ENCODE measurements around the gene KLHL21. TPM values are rescaled to one million over a fixed set of nuclear protein-coding genes. Genes with fewer than 3 reads are reported as not detected.

KLHL21 gene
- total RNA-seq, 1 donor from 2014 or later = 18.8 TPM

DNA sequence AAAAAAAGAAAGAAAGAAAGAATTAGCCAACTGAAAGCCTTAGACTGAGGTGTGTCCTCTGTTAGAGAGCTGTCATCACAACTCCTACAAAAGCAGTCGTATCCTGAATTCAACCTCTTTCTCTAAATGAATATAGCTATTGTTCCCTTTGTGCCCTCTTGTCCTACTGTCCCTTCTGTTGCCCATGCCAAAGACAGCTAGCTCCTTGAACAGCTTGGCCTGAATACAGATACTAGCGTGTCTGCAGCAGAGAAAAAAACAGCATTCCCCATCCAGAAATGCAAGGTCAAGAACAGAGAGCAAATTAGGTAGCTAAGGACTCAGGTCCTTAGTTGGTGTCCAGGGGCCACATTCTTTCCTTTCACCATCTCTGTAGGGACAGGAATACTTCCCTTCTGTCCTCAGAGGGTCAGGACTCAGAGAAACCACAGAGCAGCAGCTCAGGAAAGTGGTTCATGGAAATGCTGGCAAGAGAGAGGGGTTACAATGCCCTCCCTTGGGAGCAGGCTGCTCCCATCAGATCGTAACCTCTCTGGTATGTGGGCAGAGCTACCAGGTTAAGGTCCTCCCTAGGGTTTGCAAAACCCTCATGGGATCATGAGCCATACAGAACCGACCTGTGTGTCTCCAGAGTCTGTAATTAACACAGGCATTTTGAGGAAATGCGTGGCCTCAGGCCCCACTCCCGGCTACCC is 24.7 kb downstream of the KLHL21 start:
- Mint-ChIP-seq H3K4me1 (peaks cover 30% of the 10 kb centered on the region), H3K27me3 (ENCODE audit: low read depth) (peaks cover under 1% of the 10 kb centered on the region), H3K9me3 (no peaks in the 10 kb centered on the region), H3K27ac (ENCODE audit: unreplicated experiment) (no peak overlapping the region), H3K4me3 (peak overlapping the region; percentile 59), H3K36me3 (ENCODE audit: low read depth) (no peaks in the 10 kb centered on the region)
- no peak for DNase-seq (ENCODE audit: low read depth, low spot score)
- TF ChIP-seq, protein P1, sequence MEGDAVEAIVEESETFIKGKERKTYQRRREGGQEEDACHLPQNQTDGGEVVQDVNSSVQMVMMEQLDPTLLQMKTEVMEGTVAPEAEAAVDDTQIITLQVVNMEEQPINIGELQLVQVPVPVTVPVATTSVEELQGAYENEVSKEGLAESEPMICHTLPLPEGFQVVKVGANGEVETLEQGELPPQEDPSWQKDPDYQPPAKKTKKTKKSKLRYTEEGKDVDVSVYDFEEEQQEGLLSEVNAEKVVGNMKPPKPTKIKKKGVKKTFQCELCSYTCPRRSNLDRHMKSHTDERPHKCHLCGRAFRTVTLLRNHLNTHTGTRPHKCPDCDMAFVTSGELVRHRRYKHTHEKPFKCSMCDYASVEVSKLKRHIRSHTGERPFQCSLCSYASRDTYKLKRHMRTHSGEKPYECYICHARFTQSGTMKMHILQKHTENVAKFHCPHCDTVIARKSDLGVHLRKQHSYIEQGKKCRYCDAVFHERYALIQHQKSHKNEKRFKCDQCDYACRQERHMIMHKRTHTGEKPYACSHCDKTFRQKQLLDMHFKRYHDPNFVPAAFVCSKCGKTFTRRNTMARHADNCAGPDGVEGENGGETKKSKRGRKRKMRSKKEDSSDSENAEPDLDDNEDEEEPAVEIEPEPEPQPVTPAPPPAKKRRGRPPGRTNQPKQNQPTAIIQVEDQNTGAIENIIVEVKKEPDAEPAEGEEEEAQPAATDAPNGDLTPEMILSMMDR (conservative IDR thresholded peaks at IDR 0.05) = no peak

DNA sequence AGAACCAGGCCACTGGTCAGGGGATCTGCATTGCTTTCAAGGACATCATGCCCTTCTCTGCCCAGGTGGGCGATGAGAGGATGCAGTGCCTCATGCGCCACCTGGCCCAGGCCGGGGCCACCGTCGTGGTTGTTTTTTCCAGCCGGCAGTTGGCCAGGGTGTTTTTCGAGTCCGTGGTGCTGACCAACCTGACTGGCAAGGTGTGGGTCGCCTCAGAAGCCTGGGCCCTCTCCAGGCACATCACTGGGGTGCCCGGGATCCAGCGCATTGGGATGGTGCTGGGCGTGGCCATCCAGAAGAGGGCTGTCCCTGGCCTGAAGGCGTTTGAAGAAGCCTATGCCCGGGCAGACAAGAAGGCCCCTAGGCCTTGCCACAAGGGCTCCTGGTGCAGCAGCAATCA is 27.9 kb downstream of the KLHL21 start:
- no peaks in the 10 kb centered on the region for H3K36me3 Mint-ChIP-seq (ENCODE audit: low read depth)
- TF ChIP-seq, protein P1 (conservative IDR thresholded peaks at IDR 0.05) = no peak
- H3K4me3 Mint-ChIP-seq = no peak overlapping the region
- H3K27ac Mint-ChIP-seq (ENCODE audit: unreplicated experiment) = no peak overlapping the region
- DNase-seq (ENCODE audit: low read depth, low spot score) = no peak
- no peaks in the 10 kb centered on the region for H3K9me3 Mint-ChIP-seq
- peaks cover 21% of the 10 kb centered on the region for H3K4me1 Mint-ChIP-seq
- H3K27me3 Mint-ChIP-seq (ENCODE audit: low read depth) = peaks cover 22% of the 10 kb centered on the region

GRCh38 chr1:6574025-6574620 is 28.5 kb downstream of the KLHL21 start:
- H3K9me3 Mint-ChIP-seq = peaks cover 1% of the 10 kb centered on the region
- H3K4me1 Mint-ChIP-seq = peaks cover 14% of the 10 kb centered on the region
- DNase-seq (ENCODE audit: low read depth, low spot score) = no peak
- no peaks in the 10 kb centered on the region for H3K36me3 Mint-ChIP-seq (ENCODE audit: low read depth)
- TF ChIP-seq, protein P1 (conservative IDR thresholded peaks at IDR 0.05) = no peak
- H3K4me3 Mint-ChIP-seq = no peak overlapping the region
- H3K27ac Mint-ChIP-seq (ENCODE audit: unreplicated experiment) = peak overlapping the region; percentile 20
- peaks cover 27% of the 10 kb centered on the region for H3K27me3 Mint-ChIP-seq (ENCODE audit: low read depth)

DNA sequence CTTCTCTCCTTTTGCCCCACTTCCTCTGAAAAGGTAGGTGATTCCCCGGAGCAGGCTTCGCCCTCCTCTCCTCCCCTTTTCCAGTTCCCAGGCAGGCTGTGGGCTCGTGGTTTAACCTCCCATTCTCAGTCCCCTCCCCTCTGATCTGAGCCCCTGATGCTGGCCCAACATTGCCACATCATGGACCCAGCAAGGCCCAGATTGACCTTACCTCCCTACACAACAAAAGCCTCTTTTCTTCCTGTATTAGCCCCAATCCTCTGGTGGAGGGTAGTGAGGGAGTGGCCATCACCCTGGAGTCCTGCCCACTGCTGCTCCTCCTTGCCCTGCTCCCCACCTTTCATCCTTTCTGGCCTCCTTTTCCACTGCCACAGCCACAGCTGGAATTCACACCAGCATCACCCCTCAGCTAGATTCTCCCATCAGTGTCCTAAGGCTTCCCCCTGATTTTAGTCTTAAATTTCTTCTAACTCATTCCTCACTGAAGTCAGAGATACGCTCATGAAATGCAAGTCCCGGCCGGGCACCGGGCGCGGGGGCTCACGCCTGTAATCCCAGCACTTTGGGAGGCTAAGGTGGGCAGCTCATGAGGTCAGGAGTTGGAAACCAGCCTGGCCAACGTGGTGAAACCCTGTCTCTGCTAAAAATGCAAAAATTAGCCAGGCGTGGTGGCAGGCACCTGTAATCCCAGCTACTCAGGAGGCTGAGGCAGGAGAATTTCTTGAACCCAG is 29.9 kb downstream of the KLHL21 start:
- Mint-ChIP-seq H3K27me3 (ENCODE audit: low read depth) (peaks cover 38% of the 10 kb centered on the region), H3K4me1 (peaks cover 7% of the 10 kb centered on the region), H3K27ac (ENCODE audit: unreplicated experiment) (peak overlapping the region; percentile 93), H3K9me3 (peaks cover 2% of the 10 kb centered on the region), H3K4me3 (no peak overlapping the region), H3K36me3 (ENCODE audit: low read depth) (no peaks in the 10 kb centered on the region)
- DNase-seq (ENCODE audit: low read depth, low spot score) = no peak
- TF ChIP-seq, protein P1 (conservative IDR thresholded peaks at IDR 0.05) = no peak

- no peak overlapping the region for H3K4me3 Mint-ChIP-seq
- peaks cover 40% of the 10 kb centered on the region for H3K27me3 Mint-ChIP-seq (ENCODE audit: low read depth)
- TF ChIP-seq, protein P1 (conservative IDR thresholded peaks at IDR 0.05) = no peak
- H3K9me3 Mint-ChIP-seq = peaks cover 2% of the 10 kb centered on the region
- no peak overlapping the region for H3K27ac Mint-ChIP-seq (ENCODE audit: unreplicated experiment)
- DNase-seq (ENCODE audit: low read depth, low spot score) = no peak
- H3K4me1 Mint-ChIP-seq = peaks cover 5% of the 10 kb centered on the region
- H3K36me3 Mint-ChIP-seq (ENCODE audit: low read depth) = no peaks in the 10 kb centered on the region
Observed at GRCh38 chr1:6570987-6571386, 31.7 kb downstream of the KLHL21 start.

Measured in neural crest cell (in vitro differentiated cells).